T47D (cell line): ENCODE data around the gene OR10G2.

ENCODE experiments used
- DNase-seq, 2 experiments: peaks; one replicate each; pipeline versions ENCODE4 v3.0.0 to v3.0.0-alpha.2; 2011 to 2012; ENCODE audit warnings: low read depth in 1 of 2, low spot score in 1 of 2
- JUND ChIP-seq: IDR thresholded peaks from 2 replicates; pipeline ENCODE4 v1.6.1; 2012; ENCODE audit warnings: low read depth
- in situ Hi-C: cut with HindIII; loops from 2 replicates; pipeline ENCODE4 v1.10.0; 2016; ENCODE audit warnings: low sequenced_read_pairs, low pct_unique_long_range_greater_than_20kb

Gene OR10G2

GRCh38 chr14:21634840-21635239 is at the start of gene OR10G2:
OR10G2 (minus strand) TSS chr14:21634940; CDS start chr14:21634842, 98 bp downstream.
- in situ Hi-C loops = no loop called here
- no peak for DNase-seq
- no peak for TF ChIP-seq JUND

GRCh38 chr14:21680072-21680471 is 45.3 kb upstream of the OR10G2 start:
- in situ Hi-C loops = no loop called here
- no peak for TF ChIP-seq JUND
- no peak for DNase-seq

DNA sequence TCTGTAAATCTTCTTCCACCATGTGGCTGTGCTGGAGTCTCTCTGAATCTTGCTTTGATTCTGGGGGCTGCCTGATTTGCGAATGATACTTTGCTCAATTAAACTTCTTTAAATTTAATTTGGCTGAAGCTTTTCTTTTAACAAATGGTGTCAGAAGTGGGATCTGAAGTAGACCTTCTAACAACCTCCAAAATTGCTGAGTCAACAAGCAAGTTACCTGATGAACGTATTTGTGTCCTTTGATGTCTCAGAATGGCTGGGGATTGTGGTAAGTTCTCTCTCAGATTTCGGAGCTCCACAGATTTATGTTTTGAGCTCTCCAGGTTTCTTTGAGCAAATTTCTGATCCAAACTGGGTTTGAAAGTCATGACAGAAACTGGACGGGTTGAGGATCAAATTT is 40.8 kb upstream of the OR10G2 start:
- DNase-seq = no peak
- no peak for TF ChIP-seq JUND
- in situ Hi-C loops = no loop called here

GRCh38 chr14:21673718-21674117 is 39.0 kb upstream of the OR10G2 start, which contains the start of gene OR4E1:
OR4E1 (minus strand) TSS chr14:21673818; CDS start chr14:21670935, 2,883 bp downstream.
- no peak for TF ChIP-seq JUND
- in situ Hi-C loops = no loop called here
- no peak for DNase-seq

DNA sequence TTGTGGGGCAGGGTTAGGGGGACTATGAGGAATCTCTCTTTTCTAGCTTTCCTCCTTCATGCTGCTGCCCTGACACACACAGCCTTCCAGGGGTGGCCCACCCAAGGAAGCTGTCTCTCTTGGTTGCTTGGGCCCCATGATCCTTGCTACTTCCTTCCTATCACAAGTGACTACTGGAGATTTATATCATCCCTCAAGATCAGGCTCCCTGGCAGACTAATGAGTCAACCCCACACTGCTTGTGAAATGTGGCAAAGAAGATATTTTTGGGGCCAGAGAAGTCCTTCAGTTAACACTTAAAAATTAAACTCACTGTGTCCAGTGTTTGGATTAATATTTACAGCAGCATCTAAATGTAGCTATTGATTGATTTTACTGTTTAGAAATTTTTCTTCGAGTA is 37.4 kb upstream of the OR10G2 start:
- in situ Hi-C loops = no loop called here
- DNase-seq = no peak
- no peak for TF ChIP-seq JUND

- no peak for TF ChIP-seq JUND
- DNase-seq = no peak
- in situ Hi-C loops = no loop called here
Observed at GRCh38 chr14:21671371-21671770, 36.6 kb upstream of the OR10G2 start.

GRCh38 chr14:21669284-21669683 is 34.5 kb upstream of the OR10G2 start:
- no peak for DNase-seq
- in situ Hi-C loops = no loop called here
- TF ChIP-seq JUND = no peak

DNA sequence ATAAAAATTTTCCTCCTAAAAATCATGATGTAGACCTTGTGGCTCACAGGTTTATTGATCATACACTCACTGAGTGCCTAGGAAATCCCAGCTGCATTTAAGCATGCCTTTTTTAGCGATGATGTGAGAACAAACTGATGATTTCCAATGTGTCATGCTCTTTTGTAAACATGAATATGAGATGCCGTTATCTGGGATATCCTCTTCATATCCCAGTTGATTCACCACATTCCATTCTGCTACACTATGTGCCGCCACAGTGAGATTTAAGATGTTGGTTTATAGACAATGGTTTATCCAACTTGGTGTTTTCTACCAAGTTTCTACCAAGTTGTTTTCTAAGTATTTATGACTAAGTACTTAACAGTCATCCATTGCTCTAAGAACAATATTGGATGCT is 33.6 kb upstream of the OR10G2 start:
- no peak for DNase-seq
- TF ChIP-seq JUND = no peak
- in situ Hi-C loops = no loop called here

DNA sequence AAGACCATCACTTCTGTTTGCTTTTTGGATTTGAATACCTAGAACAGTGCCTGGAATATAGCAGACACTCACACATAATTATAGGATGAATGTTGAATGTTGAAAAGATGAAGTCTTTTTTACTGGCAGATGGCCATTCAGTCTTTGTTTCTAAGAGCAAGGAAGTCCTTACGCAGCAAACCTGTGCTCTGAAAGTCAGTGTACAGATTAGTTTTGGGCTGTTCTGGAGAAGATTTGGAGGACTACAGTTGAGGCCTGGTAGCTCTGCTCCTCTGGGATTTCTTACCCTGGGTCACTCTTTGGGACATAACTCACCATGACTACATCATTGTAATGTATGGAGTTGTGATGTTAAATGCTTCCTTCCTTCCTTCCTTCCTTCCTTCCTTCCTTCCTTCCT is 22.2 kb upstream of the OR10G2 start:
- no peak for TF ChIP-seq JUND
- in situ Hi-C loops = no loop called here
- no peak for DNase-seq

- DNase-seq = no peak
- in situ Hi-C loops = no loop called here
- no peak for TF ChIP-seq JUND
Observed at GRCh38 chr14:21654215-21654614, 19.5 kb upstream of the OR10G2 start.

GRCh38 chr14:21653331-21653885 is 18.7 kb upstream of the OR10G2 start, which contains the start of gene OR4E2:
OR4E2 (plus strand) TSS chr14:21653835; CDS start chr14:21665083, 11,248 bp downstream.
- no peak for TF ChIP-seq JUND
- DNase-seq = no peak
- in situ Hi-C loops = no loop called here

- no peak for DNase-seq
- in situ Hi-C loops = no loop called here
- TF ChIP-seq JUND = no peak
Observed at GRCh38 chr14:21652209-21652808, 17.6 kb upstream of the OR10G2 start.

- in situ Hi-C loops = no loop called here
- peak in 1 of 2 experiments; percentile 71 for DNase-seq
- TF ChIP-seq JUND = no peak
Observed at GRCh38 chr14:21647380-21647779, 12.6 kb upstream of the OR10G2 start.

DNA sequence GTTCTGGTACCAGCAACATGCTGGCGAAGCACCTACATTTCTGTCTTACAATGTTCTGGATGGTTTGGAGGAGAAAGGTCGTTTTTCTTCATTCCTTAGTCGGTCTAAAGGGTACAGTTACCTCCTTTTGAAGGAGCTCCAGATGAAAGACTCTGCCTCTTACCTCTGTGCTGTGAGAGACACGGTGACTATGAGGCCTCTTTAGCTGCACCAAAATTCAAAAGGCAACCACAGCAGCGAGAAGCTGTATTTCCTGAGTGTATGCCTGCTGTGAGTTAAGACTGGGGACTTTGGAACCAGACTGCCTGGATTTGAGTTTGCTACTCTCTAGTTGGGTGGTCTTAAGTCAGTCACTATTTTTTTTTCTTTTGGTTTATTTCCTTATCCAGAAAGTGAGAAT is 8.7 kb upstream of the OR10G2 start:
- no peak for DNase-seq
- no peak for TF ChIP-seq JUND
- in situ Hi-C loops = no loop called here
